GM19372 (cell line): ENCODE measurements around the gene CTXN1.

Source experiments
- ATAC-seq: cut with Tn5 transposase; IDR thresholded peaks from one replicate; pipeline ENCODE4 v1.9.1; 2021; ENCODE audit warnings: mild to moderate bottlenecking, low read depth, moderate library complexity; ENCODE audit not compliant: unreplicated experiment

CTXN1 gene

DNA sequence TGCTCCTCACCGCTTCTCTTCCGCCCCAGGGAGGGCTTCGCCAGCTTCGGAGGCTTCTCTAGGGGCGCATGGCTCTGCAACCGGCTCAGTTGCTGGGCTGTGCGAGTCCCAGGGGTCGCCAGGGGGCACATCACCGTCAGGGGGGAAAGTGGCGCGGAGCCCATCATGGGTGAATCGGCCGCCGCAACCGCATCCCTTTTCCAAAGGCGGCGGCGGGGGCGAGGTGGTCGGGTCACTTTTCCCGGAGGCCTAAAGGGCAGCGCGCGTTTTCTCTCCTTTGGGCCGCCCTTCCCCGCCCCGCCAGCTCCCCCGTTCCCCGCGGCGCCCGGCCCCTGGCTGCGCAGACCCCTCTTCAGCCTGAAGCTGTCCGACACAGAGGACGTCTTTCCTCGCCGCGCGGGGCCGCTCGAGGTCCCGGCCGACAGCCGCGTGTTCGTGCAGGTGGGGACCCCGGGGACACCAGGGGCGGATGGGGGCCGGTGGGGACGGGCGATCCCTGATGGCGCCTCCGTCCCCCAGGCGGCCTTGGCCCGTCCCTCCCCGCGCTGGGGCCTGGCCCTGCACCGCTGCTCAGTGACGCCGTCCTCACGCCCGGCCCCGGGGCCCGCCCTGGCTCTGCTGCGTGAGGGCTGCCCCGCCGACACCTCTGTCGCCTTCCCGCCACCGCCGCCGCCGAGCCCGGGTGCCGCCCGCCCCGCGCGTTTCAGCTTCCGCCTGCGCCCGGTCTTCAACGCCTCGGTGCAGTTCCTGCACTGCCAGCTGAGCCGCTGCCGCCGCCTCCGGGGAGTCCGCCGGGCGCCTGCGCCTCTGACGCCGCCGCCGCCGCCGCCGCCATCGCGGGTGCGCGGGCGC is 9.6 kb downstream of the CTXN1 start:
- no peak for ATAC-seq

DNA sequence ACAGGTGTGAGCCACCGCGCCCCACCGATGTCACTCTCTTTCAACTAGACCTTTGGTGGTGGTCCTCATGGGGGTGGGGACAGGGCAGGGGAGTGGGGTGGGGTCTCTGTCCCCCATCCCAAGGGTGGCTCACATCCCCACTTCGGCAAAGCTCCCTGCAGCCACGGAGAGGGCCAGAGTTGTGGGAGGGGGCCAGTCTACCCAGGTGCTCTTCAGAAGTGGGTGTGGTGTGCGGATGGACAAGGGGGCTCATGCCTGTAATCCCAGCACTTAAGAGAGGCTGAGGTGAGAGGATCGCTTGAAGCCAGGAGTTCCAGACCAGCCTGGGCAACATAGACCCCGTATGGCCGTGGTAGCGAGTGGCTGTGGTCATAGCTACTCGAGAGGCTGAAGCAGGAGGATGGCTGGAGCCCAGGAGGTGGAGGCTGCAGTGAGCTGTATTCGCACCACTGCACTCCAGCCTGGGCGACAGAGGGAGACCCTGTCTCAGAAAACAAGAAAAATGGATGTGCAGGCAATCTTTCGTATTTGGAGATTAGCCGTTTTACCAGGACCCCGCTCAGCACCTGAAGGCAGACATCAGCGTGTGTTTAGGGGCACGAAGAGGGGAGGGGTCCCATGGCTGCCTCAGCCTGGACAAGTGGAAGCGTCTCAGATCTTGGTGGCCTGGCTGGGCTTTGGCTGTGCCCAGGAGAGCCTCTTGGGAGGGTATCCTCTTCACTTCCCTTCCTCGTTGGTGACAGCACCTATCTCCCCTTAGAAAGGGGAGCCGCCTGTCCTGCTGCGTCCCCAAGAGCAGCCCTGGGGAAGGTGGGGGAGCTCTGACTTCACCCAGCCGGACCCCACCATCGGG is 10.5 kb downstream of the CTXN1 start:
- no peak for ATAC-seq

DNA sequence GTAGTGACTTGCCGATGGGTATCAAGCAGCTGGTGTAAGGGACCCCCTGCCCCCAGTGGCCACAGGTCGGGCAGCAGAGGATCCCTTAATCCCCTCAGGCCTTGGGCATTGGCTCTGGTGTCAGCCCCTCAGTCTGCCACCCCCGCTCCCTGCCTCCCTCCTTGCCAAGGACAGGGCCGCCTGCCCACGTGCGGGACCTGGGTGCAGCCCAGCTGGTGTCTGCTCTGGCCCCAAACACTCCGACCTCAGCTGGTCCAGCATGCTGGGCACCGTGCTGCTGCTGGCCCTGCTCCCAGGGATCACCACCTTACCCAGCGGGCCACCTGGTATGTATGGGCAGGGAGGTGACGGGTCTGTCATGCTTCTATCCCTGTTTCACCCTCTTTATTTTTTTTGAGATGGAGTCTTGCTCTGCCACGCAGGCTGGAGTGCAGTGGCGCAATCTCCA is 11.3 kb downstream of the CTXN1 start, which contains the start of gene TGFBR3L:
Gene TGFBR3L (plus strand): TSS at position 233 of the 448 bp plus-strand sequence.
- no peak for ATAC-seq

DNA sequence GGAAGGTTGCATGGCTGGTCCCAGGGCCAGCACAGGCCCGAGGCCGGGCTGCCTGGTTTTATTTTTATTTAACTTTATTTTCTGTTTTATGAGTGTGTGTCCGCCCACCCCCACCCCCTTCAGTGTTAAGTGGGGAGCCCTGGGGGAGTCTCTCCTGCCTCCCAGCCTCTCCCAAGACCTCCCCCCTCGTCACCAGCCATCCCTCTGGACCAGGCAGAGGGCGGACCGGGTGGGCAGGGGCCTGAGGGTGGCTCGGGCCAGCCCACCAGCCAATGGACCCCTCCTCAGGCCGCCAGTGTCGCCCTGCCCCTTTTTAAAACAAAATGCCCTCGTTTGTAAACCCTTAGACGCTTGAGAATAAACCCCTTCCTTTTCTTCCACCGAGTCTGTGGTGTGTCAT is 11.8 kb downstream of the CTXN1 start:
- no peak for ATAC-seq

DNA sequence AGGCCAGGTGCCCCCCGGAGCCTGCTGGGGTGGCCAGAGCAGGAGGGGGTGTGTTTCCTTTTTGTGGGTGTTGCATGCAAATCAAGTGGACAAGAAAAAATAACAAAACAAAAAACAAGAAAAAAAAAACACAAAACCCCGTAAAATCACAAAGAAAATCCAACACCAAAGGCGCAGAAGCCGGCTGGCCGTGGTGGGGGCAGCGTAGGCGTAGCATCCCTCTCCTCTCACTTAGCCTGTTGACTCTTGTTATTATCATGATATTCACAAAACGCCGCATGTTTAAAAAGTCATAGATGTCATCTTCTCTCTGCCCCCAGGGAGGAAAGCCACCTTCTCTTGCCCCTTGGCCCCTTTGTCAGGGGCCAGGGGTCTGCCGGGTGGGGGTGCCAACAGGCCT is 12.3 kb downstream of the CTXN1 start:
- ATAC-seq: no peak

DNA sequence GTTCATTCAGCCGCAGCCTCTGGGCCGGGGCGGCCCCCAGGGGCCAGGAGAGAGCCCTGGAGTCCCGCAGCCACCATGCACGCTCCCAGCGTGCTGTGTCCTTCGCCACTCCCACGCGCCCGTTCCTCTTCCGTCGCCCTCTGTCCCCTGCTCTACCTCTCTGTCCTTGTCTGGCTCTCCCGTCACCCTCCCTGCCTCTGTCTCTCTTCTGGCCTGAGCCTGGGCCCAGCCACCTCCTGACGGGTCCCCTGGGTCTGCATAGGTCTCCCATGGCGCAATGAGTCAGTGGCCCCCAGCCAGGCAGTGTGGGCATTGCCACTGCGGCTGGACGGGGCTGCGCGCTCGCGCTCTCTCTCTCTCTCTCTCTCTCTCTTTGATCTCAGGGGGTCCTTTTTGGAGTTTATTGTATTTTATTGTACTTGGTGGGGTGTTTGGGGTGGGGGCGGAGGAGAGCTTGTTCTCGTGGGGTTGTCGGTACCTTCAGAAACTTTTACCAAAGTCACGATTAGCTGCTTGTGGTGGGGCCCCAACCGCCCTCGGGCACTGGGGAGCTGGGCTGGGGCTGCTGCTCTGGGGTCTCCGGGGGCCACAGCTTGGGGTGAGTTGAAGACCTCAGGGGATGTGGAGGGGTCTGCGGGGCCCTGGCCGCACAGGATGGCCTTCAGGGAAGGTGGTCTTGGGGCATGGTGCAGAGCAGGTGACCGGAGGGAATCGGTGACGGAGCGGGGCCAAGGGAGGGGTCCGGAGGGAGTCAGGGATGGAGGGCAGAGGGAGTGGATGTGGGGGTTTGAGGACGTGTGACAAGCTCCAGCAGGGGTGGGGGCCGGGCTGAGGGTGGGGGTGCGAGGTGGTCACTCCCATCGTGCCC is 13.0 kb downstream of the CTXN1 start:
- no peak for ATAC-seq

DNA sequence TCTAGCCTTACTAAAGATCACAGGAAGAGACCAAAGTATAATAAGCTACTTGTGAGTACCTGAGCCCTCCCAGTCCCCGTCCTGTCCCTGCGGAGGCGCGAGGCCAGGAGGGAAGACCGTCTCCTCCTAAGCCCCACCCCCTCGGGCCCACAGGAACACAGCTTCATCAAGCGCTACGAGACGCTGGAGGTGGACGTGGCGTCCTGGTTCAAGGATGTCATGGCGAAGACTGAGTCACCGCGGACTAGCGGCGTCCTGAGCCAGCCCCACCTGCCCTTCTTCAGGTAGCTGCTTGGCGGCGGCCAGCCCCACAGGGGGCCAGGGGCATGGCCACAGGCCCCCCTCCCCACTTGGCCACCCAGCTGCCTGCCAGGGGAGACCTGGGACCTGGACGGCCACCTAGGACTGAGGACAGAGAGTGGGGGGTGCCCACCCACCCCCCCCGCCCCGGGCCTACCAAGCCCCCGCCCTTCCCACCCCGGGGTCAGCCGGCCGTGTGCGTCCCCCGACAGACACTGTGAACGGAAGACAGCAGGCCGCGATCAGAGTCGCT is 13.7 kb downstream of the CTXN1 start:
- ATAC-seq: no peak

DNA sequence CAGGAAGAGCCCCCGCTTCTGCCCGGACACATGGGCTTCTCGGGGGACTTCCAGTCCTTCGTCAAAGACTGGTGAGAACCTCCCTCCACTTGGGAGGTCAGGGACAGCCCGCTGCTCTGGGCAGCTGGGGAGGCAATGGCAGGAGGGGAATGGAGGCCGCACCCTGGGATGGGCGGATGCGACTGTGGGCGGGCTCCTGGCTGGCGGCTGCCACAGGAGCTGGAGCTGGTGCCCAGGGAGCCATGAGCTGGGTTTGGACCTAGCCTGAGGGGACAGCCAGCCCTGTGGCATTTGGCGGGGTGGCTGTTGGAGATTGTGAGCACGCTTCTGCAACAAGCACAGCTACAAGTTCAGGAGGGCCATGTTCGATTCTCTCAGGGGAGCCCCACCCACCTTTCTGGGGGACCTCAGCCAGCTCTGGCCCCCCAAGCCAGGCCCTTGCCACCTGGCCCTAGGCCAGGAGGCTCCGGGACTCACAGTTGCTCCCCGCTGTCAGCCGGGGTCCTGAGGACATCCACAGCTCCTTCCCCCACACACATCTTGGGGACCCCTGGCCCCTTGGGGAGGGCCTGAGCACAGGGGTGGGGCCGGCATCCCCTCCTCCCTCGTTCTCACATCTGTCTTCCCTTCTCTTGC is 14.3 kb downstream of the CTXN1 start:
- ATAC-seq: no peak

DNA sequence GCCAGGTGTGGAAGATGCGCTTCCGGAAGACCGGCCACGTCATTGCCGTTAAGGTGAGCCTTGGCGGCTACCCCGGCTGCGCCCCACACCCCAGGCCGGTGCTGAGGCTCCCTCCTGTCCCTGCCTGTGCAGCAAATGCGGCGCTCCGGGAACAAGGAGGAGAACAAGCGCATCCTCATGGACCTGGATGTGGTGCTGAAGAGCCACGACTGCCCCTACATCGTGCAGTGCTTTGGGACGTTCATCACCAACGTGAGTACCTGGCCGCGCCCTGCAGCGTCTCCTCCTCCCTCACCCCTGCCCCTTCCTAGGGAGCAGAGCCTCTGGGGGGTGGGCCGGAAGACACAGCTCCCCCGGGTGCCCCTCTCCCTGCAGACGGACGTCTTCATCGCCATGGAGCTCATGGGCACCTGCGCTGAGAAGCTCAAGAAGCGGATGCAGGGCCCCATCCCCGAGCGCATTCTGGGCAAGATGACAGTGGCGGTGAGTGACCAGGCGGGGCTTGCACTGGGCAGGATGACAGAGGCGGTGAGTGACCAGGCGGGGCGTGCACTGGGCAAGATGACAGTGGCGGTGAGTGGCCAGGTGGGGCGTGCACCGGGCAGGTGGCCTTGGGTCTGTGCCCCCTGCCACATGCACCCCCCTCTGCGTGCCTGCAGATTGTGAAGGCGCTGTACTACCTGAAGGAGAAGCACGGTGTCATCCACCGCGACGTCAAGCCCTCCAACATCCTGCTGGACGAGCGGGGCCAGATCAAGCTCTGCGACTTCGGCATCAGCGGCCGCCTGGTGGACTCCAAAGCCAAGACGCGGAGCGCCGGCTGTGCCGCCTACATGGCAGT is 15.4 kb downstream of the CTXN1 start:
- no peak for ATAC-seq

DNA sequence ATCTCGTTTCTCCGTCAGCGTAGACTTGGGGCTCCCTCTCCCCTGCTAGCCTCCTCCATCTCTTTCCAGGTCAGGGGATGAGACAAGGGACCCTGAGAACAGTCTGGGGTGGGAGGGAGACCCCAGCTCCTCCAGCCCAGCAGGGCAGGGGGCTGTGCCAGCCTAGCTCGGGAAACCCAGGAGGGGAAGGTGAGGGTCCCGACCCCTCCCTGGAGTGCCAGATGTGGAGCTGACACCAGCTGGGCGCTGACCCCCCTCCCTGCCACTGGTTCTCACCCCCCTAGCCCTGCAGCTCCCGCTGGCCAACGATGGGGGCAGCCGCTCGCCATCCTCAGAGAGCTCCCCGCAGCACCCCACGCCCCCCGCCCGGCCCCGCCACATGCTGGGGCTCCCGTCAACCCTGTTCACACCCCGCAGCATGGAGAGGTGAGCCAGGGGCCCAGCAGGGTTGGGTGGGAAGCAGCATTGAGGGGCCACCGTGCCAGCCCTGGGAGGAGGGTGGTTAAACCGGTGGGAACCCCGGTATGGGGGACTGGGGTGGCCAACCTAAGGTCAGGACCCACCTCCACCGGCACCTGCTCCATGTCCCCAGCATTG is 16.4 kb downstream of the CTXN1 start:
- ATAC-seq: no peak

DNA sequence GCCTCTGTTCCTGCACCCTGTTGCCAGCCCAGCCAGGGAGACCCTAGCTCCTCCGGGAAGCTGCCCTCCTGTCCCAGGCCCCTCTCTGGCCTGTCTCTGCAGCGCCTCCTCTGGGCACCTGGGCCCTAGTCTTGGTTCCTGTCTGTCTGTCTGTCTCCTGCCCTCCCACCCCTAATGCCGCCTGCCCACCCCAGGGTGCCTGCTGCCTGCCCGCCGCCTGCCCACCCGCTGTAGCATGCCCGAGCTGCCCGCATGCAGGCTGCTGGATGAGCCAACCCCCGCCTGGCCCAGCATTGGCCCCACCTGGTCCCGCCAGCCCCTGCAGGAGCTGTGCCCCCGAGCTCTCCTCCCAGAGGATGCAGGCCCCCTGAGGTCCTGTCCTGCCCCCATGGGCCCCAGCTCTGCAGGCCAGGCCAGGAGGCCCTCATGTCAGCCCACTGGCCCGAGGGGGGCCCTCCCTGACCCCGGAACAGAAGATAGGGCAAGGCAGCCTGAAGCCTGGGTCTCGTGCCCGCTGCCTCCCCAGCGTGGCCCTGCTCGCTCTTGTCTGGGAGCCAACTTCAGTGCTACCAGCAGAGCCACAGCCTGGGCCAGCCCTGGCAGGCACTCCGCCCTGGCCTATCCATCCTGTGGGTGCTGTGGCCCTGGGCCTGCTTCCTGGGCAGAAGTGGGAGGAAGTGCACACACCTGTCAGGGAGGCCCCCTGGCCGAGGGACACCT is 17.0 kb downstream of the CTXN1 start:
- ATAC-seq: no peak

DNA sequence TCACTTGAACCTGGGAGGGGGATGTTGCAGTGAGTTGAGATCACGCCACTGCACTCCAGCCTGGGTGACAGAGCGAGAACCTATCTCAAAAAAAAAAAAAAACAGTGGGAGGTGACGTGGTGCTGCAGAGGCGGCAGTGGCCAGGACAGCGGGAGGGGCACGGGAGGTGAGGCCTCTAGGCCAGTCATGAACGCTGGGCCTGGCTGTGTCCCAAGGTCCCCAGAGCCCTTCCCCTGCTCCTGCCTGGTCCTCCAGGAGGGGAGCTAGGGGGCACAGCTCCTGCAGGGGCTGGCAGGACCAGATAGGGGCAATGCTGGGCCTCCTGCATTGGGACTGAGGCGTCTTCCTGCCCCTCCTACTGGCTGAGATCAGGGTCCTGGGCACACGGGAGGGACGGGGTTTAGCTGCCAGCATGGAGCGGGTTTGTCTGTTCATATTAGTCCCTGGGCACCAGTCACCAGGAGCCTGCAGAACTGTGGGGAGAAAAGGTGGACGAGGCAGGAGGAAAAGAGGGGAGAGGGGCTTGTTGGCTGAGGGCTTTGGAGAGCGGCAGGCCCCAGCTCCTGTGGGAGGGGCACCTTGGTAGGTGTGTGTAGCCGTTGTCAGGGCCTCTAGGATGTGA is 17.7 kb downstream of the CTXN1 start:
- no peak for ATAC-seq

DNA sequence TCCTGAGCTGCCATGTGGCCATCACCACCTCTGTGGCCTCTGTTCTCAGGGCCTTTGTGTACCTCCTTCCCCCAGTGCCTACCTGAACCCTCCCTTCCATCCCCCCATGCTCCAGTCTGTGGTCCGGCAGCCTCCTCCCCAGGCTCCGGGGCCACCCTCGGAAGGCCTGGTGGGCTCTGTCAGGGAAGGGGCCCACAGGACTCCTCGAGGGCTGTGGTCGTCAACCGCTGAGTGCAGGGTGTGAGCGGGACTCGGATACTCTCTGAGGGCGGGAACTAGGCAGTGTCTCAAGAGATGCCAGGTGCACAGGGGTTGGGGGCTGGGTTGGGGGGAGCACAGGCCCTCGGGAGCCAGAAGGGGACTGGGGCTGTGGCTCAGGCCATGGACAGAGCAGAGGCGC is 18.4 kb downstream of the CTXN1 start:
- no peak for ATAC-seq

DNA sequence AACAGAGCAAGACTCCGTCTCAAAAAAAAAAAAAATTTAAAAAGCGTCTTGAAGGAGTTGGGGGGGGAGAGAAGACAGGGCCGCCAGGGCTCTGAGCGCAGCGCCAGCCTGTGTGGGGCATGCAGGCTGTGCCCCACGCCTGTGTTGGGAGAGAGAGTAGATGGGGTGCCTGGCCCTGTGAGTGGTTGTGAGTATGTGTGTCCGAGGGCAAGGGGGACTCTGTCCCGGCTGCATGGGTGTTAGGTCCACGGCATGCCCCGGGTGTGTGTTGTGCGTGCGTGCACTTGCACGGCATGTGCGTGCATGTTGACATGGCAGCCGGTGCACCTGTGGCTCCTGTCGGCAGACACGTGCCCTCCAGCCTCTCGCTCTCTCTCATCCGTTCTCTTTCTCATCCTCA is 18.8 kb downstream of the CTXN1 start:
- ATAC-seq: no peak

DNA sequence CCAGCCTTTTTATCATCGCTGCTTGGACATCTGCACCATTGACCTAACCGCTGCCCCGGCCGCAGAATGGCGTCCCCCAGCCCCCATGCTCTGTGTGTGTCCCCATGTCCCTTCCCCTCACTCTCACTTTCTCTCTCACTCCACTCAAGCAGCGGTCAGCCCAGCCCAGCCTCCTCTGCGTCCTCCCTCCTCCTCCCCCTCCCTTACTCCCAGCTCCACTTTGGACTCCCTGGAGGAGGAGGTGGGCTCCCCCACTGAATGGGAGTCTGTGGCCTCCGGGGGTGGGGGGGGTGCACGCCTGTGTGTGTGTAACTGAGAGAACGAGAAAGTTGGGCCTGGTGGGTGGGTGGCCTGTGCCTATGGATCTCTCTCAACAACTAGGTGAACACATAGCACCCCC is 20.1 kb downstream of the CTXN1 start:
- ATAC-seq: no peak

DNA sequence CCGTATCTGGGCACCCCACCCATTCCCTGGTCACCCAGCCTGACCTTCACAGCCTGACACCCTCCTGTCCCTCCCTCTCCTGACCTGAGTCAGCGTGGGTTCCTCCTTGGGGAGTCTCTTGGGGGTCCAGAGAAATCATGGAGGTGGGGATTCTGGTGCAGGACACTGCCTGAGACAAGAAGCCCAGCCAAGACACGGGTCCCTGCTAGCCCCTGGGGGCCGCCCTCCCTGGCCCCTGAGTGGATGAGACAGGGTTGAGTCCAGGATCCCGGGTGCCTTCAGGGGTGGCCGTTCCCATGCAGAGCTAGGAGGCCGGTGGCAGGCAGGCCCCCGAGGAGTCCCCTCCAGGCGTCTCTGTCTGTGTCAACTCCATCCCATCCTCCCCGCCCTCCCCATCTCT is 20.7 kb downstream of the CTXN1 start:
- no peak for ATAC-seq
